Measurements from ENCODE around the gene PDILT.

- TF ChIP-seq, protein P1, sequence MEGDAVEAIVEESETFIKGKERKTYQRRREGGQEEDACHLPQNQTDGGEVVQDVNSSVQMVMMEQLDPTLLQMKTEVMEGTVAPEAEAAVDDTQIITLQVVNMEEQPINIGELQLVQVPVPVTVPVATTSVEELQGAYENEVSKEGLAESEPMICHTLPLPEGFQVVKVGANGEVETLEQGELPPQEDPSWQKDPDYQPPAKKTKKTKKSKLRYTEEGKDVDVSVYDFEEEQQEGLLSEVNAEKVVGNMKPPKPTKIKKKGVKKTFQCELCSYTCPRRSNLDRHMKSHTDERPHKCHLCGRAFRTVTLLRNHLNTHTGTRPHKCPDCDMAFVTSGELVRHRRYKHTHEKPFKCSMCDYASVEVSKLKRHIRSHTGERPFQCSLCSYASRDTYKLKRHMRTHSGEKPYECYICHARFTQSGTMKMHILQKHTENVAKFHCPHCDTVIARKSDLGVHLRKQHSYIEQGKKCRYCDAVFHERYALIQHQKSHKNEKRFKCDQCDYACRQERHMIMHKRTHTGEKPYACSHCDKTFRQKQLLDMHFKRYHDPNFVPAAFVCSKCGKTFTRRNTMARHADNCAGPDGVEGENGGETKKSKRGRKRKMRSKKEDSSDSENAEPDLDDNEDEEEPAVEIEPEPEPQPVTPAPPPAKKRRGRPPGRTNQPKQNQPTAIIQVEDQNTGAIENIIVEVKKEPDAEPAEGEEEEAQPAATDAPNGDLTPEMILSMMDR (conservative IDR thresholded peaks at IDR 0.05; ENCODE audit: low read depth, low read length): no peak; the same call in 1 of the 2 replicates
- TF ChIP-seq EZH2phosphoT487 (IDR thresholded peaks at IDR 0.05; ENCODE audit: borderline replicate concordance, low read length) (no peak), EZH2 (IDR thresholded peaks at IDR 0.05; ENCODE audit: low read length, unreplicated experiment) (no peak)
Observed at GRCh38 chr16:20349615-20350014, 54.9 kb downstream of the PDILT start.
